Stimulated activated naive B cell treated with anti-CD40 and anti-IgM and Interleukin-4, amounts not matched to agents 10 μg/mL and 1 μg/mL and 100 μg/mL, for 72 hours (primary cell): Measurements from ENCODE around the gene EXD3.
"Not testable (repeated sequence)": the region's sequence is repeated elsewhere in the genome, so short reads cannot be mapped to it uniquely, and the experiment has no call there.

Experiments
- ATAC-seq, 2 donors: fragments of 150-1000 bp; cut with Tn5 transposase; replicated peaks; 2 replicates each; pipeline ENCODE4 v1.10.0; 2021; ENCODE audit warnings: moderate library complexity in 1 of 2
- DNase-seq: peaks from one replicate; pipeline ENCODE4 v3.0.0; 2021
- H3K27ac Mint-ChIP-seq: one replicate; pipeline ENCODE4 v1.8.0; 2022; ENCODE audit warnings: mild to moderate bottlenecking, mixed read lengths
- H3K27me3 Mint-ChIP-seq, 2 donors: one replicate each; pipeline ENCODE4 v1.8.0; 2022; ENCODE audit warnings: mixed read lengths in 2 of 2
- H3K36me3 Mint-ChIP-seq, 2 donors: one replicate each; pipeline ENCODE4 v1.8.0; 2022; ENCODE audit warnings: mixed read lengths in 2 of 2, mild to moderate bottlenecking in 1 of 2
- H3K4me1 Mint-ChIP-seq, 2 donors: one replicate each; pipeline ENCODE4 v1.8.0; 2022; ENCODE audit warnings: mixed read lengths in 2 of 2, mild to moderate bottlenecking in 1 of 2
- H3K4me3 Mint-ChIP-seq, 2 donors: one replicate each; pipeline ENCODE4 v1.8.0; 2022; ENCODE audit warnings: mild to moderate bottlenecking in 2 of 2, mixed read lengths in 2 of 2, moderate library complexity in 1 of 2
- H3K9me3 Mint-ChIP-seq, 2 donors: one replicate each; pipeline ENCODE4 v1.8.0; 2022; ENCODE audit warnings: mixed read lengths in 2 of 2, mild to moderate bottlenecking in 1 of 2

Gene EXD3

GRCh38 chr9:137386507-137387113 is 36.4 kb downstream of the EXD3 start:
- not testable (repeated sequence) for H3K9me3 Mint-ChIP-seq, DNase-seq, H3K4me3 Mint-ChIP-seq, H3K36me3 Mint-ChIP-seq, H3K27ac Mint-ChIP-seq, ATAC-seq, H3K4me1 Mint-ChIP-seq, H3K27me3 Mint-ChIP-seq

GRCh38 chr9:137385061-137385655 is 37.8 kb downstream of the EXD3 start:
- H3K9me3 Mint-ChIP-seq: no peaks in the 10 kb centered on the region
- no peak overlapping the region for H3K4me3 Mint-ChIP-seq
- H3K27me3 Mint-ChIP-seq: no peaks in the 10 kb centered on the region
- ATAC-seq: no peak
- H3K27ac Mint-ChIP-seq: no peak overlapping the region
- H3K36me3 Mint-ChIP-seq: peaks cover 5% of the 10 kb centered on the region in 2 donors
- H3K4me1 Mint-ChIP-seq: peaks cover 4 to 6% of the 10 kb centered on the region in 2 donors
- DNase-seq: no peak

DNA sequence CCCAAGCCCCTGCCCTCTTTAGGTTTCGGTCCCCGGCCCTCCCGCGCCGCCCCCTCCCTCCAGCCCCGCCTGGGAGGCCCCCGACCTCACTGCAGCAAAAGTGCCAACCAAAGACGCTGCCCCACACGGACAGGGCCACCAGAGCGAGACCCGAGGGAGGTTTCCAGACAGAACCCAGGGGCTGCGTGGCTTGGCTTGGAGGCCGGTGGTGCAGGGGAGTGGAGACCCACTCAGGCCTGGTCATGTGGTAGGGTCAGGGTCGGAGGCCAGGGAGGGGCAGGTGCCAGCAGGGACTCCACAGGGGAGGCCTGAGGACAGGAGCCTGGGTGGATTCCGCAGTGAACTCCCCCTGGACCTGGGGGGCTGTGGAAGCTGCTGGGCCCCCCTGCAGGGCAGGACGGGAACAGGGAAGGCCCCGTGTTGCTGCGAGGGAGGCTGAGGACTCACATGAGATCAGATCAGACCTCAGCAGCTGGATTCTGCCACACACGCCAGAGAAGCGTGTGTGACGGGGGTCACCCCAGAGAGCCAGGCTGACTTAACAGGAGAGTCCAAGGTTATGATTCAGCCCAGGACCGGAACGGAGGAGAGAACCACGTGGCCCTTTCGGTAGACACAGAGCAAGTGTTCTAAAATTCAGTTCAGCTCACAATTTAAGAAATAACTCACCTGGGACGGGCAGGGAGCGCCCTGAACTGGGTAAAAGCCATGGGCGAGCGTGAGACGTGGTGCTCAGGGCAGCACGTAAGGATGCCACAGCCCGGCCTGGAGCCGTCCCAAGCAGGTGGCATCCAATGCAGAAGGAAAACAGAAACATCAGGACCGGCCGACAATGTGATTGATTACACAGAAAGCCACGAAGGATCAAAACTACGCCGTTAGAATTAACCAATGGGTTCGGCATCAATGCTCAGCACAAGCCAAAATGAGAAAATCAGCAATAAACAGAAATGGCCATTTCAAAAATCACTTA is 38.9 kb downstream of the EXD3 start:
- H3K4me3 Mint-ChIP-seq: no peak overlapping the region
- peaks cover 4 to 6% of the 10 kb centered on the region in 2 donors for H3K4me1 Mint-ChIP-seq
- H3K27ac Mint-ChIP-seq: no peak overlapping the region
- peaks cover 0 to 3% of the 10 kb centered on the region in 2 donors for H3K36me3 Mint-ChIP-seq
- no peaks in the 10 kb centered on the region for H3K27me3 Mint-ChIP-seq
- ATAC-seq (no peak), DNase-seq (no peak)
- H3K9me3 Mint-ChIP-seq: no peaks in the 10 kb centered on the region

DNA sequence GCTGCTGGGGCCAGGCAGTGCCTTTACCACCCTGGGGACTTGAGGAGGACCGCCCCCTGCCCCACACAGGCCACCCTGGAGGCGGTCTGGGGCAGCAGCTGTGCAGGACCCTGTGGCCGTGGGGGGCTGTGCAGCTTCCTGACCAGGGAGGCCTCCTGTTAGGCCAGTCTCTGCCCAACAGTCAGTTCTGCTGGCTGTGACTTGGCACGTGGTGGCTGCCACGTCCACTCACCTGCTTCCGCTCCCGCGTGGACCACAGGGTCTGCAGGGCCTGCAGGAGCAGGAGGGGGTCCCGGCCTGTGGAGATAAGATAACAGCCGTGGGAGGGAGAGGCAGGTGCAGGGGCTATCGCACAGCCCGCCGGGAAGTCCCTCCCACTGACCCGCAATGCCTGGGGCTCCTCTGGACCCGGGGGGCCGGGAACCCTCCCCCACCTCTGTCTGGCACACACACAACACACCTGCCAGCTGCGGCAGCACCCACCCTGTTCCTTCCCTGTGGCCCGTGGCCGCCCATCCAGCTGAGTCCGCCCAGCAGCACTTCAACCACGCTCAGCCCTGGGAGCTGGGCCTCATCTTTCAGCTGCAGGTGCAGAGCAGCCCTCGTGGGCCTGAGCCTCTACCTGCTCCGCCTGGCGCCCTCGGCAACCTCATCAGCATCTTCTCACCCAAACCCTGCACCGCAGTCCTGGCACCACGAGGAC is 39.7 kb downstream of the EXD3 start:
- Mint-ChIP-seq H3K27ac (no peak overlapping the region), H3K4me3 (no peak overlapping the region), H3K4me1 (peaks cover 4 to 6% of the 10 kb centered on the region in 2 donors), H3K9me3 (no peaks in the 10 kb centered on the region), H3K27me3 (no peaks in the 10 kb centered on the region), H3K36me3 (peaks cover 1 to 5% of the 10 kb centered on the region in 2 donors)
- no peak for DNase-seq
- ATAC-seq: no peak

DNA sequence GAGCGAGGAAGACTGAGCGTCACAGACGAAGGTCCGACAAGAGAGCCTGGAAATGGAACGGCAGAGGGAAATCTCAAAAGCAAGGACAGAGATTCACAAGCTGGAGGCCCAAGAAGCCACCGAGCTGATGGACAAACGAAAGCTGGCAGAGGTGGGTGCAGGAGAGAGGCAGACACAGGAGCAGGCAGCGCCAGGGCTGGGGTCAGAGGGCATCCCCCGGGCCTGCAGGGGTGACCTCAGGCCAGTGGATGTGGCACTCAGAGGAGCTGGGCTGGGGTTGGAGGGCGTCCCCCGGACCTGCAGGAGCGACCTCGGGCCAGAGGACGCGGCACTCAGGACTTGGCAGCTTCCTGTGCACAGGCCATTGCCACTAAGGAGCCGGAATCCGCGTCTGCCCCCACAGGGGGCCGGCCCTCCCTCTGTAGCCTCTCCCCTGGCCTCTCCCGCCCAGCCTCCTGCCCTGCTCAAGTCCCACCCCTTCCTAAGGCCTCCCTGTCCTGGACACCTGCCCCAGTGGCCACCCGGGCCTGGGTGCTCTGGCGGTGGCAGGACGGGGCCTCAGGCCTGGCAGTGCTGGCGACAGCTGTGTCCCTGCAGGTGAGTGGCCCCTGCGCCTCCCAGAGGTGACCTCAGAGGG is 40.4 kb downstream of the EXD3 start:
- peaks cover 4 to 6% of the 10 kb centered on the region in 2 donors for H3K4me1 Mint-ChIP-seq
- ATAC-seq: no peak

DNA sequence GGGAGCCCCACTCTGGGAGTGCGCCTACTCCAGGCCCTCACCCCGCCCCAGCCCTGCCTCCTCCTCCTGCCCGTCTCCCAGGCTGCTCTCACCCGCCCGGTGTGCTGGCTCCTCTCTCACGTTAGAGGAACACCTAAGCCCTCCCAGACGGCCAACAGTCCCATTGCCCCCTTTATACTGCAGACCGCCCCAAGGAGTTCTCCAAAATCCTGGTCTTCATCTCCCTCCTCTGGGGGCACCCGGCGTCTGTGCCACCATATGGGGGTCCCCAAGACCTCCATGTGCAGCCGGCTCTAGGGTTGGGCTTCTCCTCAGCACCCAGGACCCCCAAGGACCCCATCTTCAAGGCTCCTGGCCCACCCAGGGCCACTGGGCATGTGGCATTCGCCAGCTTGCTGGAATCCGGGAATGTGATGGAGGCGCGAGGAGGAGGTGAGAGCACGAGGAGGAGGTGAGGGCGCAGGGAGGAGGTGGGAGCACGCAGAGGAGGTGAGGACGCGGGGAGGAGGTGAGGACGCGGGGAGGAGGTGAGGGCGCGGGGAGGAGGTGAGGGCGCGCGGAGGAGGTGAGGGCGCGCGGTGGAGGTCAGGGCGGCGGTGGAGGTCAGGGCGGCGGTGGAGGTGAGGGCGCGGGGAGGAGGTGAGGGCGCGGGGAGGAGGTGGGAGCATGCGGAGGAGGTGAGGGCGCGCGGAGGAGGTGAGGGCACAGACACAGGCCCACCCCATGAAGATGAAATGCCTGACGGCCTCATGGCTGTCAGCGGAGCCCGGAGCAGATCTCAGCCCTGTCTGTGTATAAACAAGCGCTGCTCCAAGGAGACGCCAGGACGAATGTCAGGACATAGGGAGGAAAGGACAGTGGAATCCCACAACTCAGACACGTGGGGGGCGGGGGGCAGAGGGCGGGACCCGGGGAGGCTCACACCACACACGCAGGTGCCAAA is 41.2 kb downstream of the EXD3 start:
- Mint-ChIP-seq H3K4me3 (no peak overlapping the region), H3K9me3 (no peaks in the 10 kb centered on the region), H3K4me1 (peaks cover 0 to 2% of the 10 kb centered on the region in 2 donors), H3K27ac (no peak overlapping the region), H3K36me3 (peaks cover 1 to 5% of the 10 kb centered on the region in 2 donors), H3K27me3 (no peaks in the 10 kb centered on the region)
- no peak for ATAC-seq
- no peak for DNase-seq

More for the DNA sequence above, 40.4 kb downstream of the EXD3 start:
- Mint-ChIP-seq H3K27me3 (no peaks in the 10 kb centered on the region), H3K27ac (no peak overlapping the region), H3K4me3 (no peak overlapping the region), H3K9me3 (no peaks in the 10 kb centered on the region), H3K36me3 (peaks cover 1 to 5% of the 10 kb centered on the region in 2 donors)
- DNase-seq: no peak

DNA sequence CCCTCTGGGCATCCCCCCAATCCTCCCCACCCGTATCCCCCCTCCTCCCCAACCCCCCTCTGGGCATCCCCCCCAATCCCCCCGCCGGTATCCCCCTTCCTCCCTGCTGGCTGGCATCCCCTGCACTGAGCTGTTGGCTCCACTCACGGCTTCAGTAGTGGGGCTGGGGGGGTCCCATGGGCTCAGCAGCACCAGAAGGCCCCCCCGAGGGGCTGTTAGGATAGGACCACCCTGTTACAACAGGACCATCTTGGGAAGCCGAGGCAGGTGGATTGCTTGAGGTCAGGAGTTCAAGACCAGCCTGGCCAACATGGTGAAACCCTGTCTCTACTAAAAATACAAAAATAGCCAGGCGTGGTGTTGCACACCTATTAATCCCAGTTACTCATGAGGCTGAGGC is 42.4 kb downstream of the EXD3 start:
- H3K9me3 Mint-ChIP-seq: no peaks in the 10 kb centered on the region
- peaks cover 0 to 2% of the 10 kb centered on the region in 2 donors for H3K4me1 Mint-ChIP-seq
- no peak for ATAC-seq
- H3K4me3 Mint-ChIP-seq: no peak overlapping the region
- no peak for DNase-seq
- no peak overlapping the region for H3K27ac Mint-ChIP-seq
- H3K27me3 Mint-ChIP-seq: no peaks in the 10 kb centered on the region
- peaks cover 1 to 5% of the 10 kb centered on the region in 2 donors for H3K36me3 Mint-ChIP-seq

GRCh38 chr9:137380171-137380570 is 42.8 kb downstream of the EXD3 start:
- H3K27me3 Mint-ChIP-seq: no peaks in the 10 kb centered on the region
- H3K4me1 Mint-ChIP-seq: peaks cover 0 to 2% of the 10 kb centered on the region in 2 donors
- H3K4me3 Mint-ChIP-seq: no peak overlapping the region
- H3K27ac Mint-ChIP-seq: no peak overlapping the region
- peaks cover 1 to 5% of the 10 kb centered on the region in 2 donors for H3K36me3 Mint-ChIP-seq
- ATAC-seq (no peak), DNase-seq (no peak)
- no peaks in the 10 kb centered on the region for H3K9me3 Mint-ChIP-seq

DNA sequence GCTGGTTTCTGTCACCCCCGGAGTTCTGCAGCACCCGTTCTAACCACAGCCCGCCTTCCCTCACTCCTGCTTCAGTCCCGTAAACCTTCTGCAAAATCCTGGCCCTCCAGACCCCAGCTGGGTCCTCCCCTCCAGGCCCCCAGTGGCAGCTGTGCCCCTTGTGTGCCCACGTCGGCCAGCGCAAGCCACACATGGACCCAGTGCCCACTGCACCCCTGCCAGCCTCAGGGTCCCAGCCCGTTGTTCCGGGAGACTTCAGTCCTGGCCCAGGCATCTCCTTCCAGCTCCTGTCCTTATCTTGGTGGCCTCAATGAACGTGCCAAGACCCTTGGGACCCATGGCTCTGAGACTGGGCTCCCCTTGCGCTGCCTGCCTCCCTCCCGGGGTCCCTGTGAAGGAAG is 43.2 kb downstream of the EXD3 start:
- Mint-ChIP-seq H3K4me1 (peaks cover 0 to 2% of the 10 kb centered on the region in 2 donors), H3K9me3 (no peaks in the 10 kb centered on the region), H3K27me3 (no peaks in the 10 kb centered on the region), H3K36me3 (peaks cover 1 to 5% of the 10 kb centered on the region in 2 donors), H3K27ac (no peak overlapping the region), H3K4me3 (no peak overlapping the region)
- no peak for ATAC-seq
- DNase-seq: no peak

GRCh38 chr9:137378688-137379410 is 44.1 kb downstream of the EXD3 start:
- not testable (repeated sequence) for H3K27ac Mint-ChIP-seq, H3K4me3 Mint-ChIP-seq, DNase-seq, H3K4me1 Mint-ChIP-seq, H3K27me3 Mint-ChIP-seq, ATAC-seq, H3K36me3 Mint-ChIP-seq, H3K9me3 Mint-ChIP-seq

- H3K4me3 Mint-ChIP-seq: no peak overlapping the region
- no peaks in the 10 kb centered on the region for H3K27me3 Mint-ChIP-seq
- no peak for ATAC-seq
- H3K36me3 Mint-ChIP-seq: peaks cover 3 to 5% of the 10 kb centered on the region in 2 donors
- H3K4me1 Mint-ChIP-seq: no peaks in the 10 kb centered on the region
- H3K9me3 Mint-ChIP-seq: no peaks in the 10 kb centered on the region
- H3K27ac Mint-ChIP-seq: no peak overlapping the region
- no peak for DNase-seq
Measured at GRCh38 chr9:137376386-137376785, 46.6 kb downstream of the EXD3 start.

DNA sequence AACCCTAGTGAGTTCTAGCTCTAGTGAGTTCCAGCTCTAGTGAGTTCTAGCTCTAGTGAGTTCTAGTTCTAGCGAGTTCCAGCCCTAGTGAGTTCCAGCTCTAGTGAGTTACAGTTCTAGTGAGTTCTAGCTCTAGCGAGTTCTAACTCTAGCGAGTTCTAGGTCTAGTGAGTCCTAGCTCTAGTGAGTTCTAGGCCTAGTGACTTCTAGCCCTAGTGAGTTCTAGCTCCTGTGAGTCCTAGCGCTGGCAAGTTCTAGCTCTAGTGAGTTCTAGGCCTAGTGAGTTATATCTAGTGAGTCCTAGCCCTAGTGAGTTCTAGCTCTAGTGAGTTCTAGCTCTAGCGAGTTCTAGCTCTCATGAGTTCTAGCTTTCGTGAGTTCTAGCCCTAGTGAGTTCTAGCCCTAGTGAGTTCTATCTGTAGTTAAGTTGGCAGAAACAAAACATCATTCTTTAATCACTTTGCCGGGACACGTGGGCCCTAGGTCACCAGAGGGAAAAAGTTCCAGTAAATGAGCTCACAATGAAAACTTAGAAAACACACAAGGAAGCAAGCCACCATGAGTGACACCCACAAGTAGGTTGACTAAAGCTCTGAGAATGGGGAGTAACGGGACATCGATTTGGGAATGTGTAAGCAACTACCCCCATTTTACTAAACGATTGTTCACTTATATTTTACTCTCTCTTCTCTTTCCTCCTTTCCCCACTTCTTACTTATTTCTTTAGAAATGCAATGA is 47.5 kb downstream of the EXD3 start:
- Mint-ChIP-seq H3K9me3 (no peaks in the 10 kb centered on the region), H3K27ac (no peak overlapping the region), H3K4me1 (no peaks in the 10 kb centered on the region), H3K27me3 (no peaks in the 10 kb centered on the region), H3K4me3 (no peak overlapping the region), H3K36me3 (peaks cover 3 to 5% of the 10 kb centered on the region in 2 donors)
- DNase-seq: no peak
- ATAC-seq: no peak
